Erythroblast (primary cell): Measurements from ENCODE around the gene HIGD2B.

Source experiments
- GATA1 ChIP-seq: IDR thresholded peaks from 2 replicates; pipeline ENCODE4 v1.6.1; 2011; ENCODE audit warnings: low read depth, mild to moderate bottlenecking, control low read depth, low read length, moderate library complexity
- POLR2A ChIP-seq: IDR thresholded peaks from 2 replicates; pipeline ENCODE4 v1.6.1; 2011; ENCODE audit warnings: mild to moderate bottlenecking, low read length

- TF ChIP-seq POLR2A: no peak
- TF ChIP-seq GATA1: no peak
Measured at GRCh38 chr15:72688697-72689096, 2.7 kb upstream of the HIGD2B start.
